HFFc6 (cell line): ENCODE results near the gene SMIM32. TPM values are rescaled to one million over a fixed set of nuclear protein-coding genes. Genes with fewer than 3 reads are reported as not detected.

Source experiments
- DNase-seq: peaks from one replicate; pipeline ENCODE4 v3.0.0-alpha.2; 2018
- H3K27ac Mint-ChIP-seq: 2 replicates; pipeline ENCODE4 v1.8.0; 2020; ENCODE audit warnings: mild to moderate bottlenecking, mixed read lengths
- H3K27me3 Mint-ChIP-seq: 2 replicates; pipeline ENCODE4 v1.8.0; 2021; ENCODE audit warnings: mild to moderate bottlenecking, moderate library complexity, mixed read lengths; ENCODE audit not compliant: insufficient read depth
- H3K36me3 Mint-ChIP-seq: 2 replicates; pipeline ENCODE4 v1.8.0; 2021; ENCODE audit warnings: low read depth, mixed read lengths
- H3K4me1 Mint-ChIP-seq: 2 replicates; pipeline ENCODE4 v1.8.0; 2020; ENCODE audit warnings: low read depth, mixed read lengths
- H3K4me3 Mint-ChIP-seq: 2 replicates; pipeline ENCODE4 v1.8.0; 2020; ENCODE audit warnings: mild to moderate bottlenecking, moderate library complexity, mixed read lengths
- H3K9me3 Mint-ChIP-seq: 2 replicates; pipeline ENCODE4 v1.8.0; 2020; ENCODE audit warnings: mild to moderate bottlenecking, mixed read lengths
- CTCF ChIP-seq: fragments of 200-600 bp; sonication (generic); IDR thresholded peaks from 2 replicates; pipeline ENCODE4 v1.5.0; 2021; ENCODE audit warnings: antibody characterized with exemption, mild to moderate bottlenecking
- total RNA-seq, 6 experiments: library from RNA; stranded (reverse); fragmentation: NEBNext Ultra II Directional; extraction: Animal tissue kit (Norgen Biotek cat#: 25700); gene quantifications; 2 replicates in 1 of 6; 3 replicates in 5 of 6; pipeline ENCODE4 v1.2.3, GENCODE V29; 2021

SMIM32 gene
- total RNA-seq, 6 experiments from 2014 or later, result not detected

DNA sequence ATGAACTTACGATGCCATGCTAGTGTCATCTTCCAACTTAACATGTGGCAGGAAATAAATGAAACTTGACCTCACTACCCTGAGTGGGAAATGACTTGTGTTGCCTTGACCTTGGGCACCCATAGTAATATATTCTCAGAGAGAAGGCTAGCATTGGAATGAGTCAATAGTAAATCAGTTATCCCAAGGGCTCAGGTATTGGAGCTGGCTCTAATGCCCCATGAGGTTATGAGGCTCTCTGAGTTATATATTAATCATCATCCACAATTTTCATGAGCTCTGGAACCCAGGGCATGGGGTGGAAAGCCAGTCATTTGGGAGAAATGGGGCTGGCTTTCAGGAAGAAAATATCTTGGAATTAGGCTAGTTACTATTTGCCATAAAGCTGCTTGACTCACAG, 42.4 kb upstream of the SMIM32 start:
- no peaks in the 10 kb centered on the region for H3K36me3 Mint-ChIP-seq
- no peak overlapping the region for H3K27ac Mint-ChIP-seq
- no peak for TF ChIP-seq CTCF
- DNase-seq, result no peak
- H3K4me3 Mint-ChIP-seq, result no peak overlapping the region
- H3K27me3 Mint-ChIP-seq, result peaks cover 10% of the 10 kb centered on the region
- no peaks in the 10 kb centered on the region for H3K9me3 Mint-ChIP-seq
- H3K4me1 Mint-ChIP-seq, result peaks cover 6% of the 10 kb centered on the region; the same call in 1 of the 2 replicates

DNA sequence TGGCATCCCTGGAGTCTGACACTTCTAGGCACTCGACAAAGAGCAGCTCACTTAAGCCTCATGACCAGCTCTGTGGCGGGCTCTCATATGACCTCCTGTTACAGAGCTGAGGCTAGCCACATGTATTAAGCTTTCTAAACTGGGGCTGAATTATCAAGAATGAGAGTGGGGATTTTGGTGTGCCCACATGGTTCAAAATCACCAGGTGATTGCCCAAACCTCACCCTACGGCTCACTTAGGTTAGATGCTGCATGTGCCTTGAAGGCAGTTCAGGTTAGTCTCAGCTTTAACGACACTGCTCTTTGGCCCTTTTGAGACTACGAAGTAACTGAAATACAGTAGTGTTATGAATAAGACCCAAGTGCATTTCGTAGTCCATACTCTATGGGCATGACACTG, 39.4 kb upstream of the SMIM32 start:
- Mint-ChIP-seq H3K9me3 (no peaks in the 10 kb centered on the region), H3K27ac (no peak overlapping the region), H3K4me1 (peaks cover 6% of the 10 kb centered on the region; the same call in 1 of the 2 replicates), H3K4me3 (no peak overlapping the region), H3K27me3 (peaks cover 16% of the 10 kb centered on the region), H3K36me3 (no peaks in the 10 kb centered on the region)
- no peak for DNase-seq
- TF ChIP-seq CTCF, result no peak

DNA sequence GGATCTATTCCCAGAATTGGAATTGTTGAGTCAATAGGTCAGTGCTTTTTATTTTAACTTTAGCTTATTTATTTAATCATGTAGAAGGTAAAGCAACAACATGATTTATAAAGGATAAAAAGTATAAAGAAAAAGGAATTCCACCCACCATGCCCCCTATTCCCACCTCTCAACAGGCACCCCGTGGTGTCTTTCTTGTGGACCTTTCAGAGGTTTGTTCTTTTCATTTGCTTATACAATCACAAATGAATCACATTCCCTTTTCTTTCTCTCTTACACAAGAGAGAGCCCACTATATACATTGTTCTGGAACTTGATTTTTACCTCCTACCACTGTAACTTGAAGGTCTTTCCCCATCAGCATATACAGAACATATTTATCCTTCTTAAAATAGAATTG, 37.2 kb upstream of the SMIM32 start:
- Mint-ChIP-seq H3K36me3 (no peaks in the 10 kb centered on the region), H3K9me3 (no peaks in the 10 kb centered on the region), H3K27me3 (peaks cover 20% of the 10 kb centered on the region), H3K4me3 (no peak overlapping the region), H3K27ac (no peak overlapping the region), H3K4me1 (peaks cover 5% of the 10 kb centered on the region; the same call in 1 of the 2 replicates)
- TF ChIP-seq CTCF, result no peak
- DNase-seq, result no peak

DNA sequence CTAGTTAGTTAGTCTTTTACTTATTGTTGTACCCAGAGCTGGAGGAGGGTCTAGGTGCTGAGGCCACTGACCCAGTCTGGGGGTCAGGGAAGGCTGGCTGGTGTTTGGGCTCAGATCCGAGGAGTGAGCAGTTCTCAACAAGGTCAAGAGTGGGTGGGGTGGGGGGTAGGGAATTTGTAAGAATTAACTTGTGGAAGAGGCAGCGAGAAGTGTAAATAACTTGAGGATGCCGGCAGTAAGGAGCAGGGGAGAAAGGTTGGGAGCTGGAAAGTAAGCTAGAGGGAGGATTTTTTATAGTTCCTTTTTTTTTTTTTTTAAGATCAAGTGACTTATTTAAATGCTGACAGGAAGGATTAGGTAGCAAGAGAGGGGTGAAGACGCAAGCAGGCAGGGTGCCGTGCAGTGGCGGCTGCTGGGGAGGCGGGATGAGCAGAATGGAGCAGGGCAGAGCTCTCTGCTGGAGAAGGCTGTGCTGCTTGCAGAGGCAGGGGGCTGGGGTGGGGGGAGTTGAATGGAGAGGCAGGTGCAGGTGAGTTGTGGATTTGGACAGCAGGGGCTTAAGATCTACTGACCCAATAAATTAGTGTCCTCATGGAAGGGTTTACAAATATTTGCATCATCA, 35.3 kb upstream of the SMIM32 start:
- Mint-ChIP-seq H3K9me3 (no peaks in the 10 kb centered on the region), H3K4me1 (no peaks in the 10 kb centered on the region), H3K27me3 (peaks cover 25% of the 10 kb centered on the region), H3K4me3 (no peak overlapping the region), H3K36me3 (no peaks in the 10 kb centered on the region), H3K27ac (no peak overlapping the region)
- DNase-seq, result no peak
- no peak for TF ChIP-seq CTCF

DNA sequence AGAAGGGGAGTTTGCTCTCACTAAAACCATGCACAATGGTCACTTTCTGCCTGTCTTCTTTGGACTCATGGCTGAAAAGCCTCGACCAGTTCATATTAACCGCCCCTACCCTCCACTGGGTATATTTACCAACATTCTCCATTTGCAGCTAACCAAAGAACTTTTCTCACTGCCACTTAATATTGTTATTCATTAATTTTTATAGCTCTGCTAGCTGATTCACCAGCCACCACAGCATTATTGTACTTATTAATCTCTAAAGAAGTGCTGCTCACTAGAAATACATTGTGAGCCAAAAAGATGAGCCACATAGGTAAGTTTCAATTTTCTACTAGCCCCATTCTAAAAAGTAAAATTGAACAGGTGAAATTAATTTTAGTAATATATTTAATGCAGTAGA, 33.4 kb upstream of the SMIM32 start:
- peaks cover 11% of the 10 kb centered on the region for H3K9me3 Mint-ChIP-seq
- no peak for TF ChIP-seq CTCF
- H3K27ac Mint-ChIP-seq, result no peak overlapping the region
- H3K4me1 Mint-ChIP-seq, result no peaks in the 10 kb centered on the region
- no peak for DNase-seq
- no peak overlapping the region for H3K4me3 Mint-ChIP-seq
- H3K36me3 Mint-ChIP-seq, result peaks cover 3% of the 10 kb centered on the region; the same call in 1 of the 2 replicates
- peaks cover 25% of the 10 kb centered on the region for H3K27me3 Mint-ChIP-seq

- DNase-seq, result no peak
- no peak for TF ChIP-seq CTCF
- H3K4me1 Mint-ChIP-seq, result no peaks in the 10 kb centered on the region
- peaks cover 18% of the 10 kb centered on the region for H3K9me3 Mint-ChIP-seq
- H3K36me3 Mint-ChIP-seq, result peaks cover 6% of the 10 kb centered on the region; the same call in 1 of the 2 replicates
- H3K4me3 Mint-ChIP-seq, result no peak overlapping the region
- no peak overlapping the region for H3K27ac Mint-ChIP-seq
- H3K27me3 Mint-ChIP-seq, result peaks cover 25% of the 10 kb centered on the region
Measured at GRCh38 chr5:136225796-136226195, 32.8 kb upstream of the SMIM32 start.
